RCC 7860 (cell line): ENCODE results near the gene ZBTB17.
A peak's percentile ranks its signal among the peaks of the same experiment; 100 is the strongest.

Source experiments
- DNase-seq: peaks from one replicate; pipeline ENCODE4 v3.0.0-alpha.2; 2015; ENCODE audit warnings: low spot score
- FAIRE-seq: peaks from 2 replicates; lab custom pipeline; 2012; peaks lifted over from hg19 to GRCh38; lab: Jason Lieb, UNC

Gene ZBTB17

GRCh38 chr1:15949453-15950245 lies 26.3 kb downstream of the ZBTB17 start:
- peak; percentile 95 for DNase-seq
- no peak for FAIRE-seq

DNA sequence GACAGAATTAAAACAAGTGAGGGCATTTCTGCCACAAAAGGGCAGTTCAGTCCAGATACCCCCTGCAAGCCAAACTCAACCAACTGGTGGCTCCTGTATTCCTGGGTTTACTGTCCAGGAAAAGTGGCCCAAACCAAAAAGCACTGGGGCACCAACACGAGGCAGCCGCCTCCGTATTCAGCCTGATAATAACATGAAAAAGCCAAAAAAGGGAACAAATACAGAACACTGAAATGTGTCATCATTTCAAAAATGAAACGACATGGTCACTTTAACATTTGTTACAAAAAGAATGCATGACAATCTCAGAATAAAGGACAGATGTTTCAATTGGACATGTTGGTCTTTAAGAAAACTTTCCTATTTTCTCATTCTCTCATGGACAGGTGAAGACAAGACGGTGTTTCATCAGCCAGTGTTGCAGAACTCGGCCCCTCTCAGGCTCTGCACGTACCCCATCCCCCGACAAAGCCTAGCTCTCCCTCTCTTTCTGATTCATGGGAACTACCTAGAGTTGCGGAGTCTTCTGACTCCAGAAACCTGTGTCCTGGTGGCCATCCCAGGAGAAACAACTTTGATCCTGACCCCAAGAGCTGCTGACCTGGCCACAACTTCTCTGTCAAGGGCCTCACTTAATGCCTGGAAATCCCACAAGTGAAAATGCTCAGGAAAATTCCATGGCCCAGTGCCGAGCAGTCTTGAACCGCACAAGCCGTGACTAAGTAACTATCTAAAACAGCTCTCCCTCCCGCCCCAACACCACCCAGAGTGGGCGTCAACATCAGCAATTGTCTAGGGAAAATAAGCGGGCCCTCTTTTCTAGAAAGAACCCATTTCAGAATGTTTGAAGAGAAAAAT lies 27.1 kb downstream of the ZBTB17 start:
- FAIRE-seq (peak; percentile 98), DNase-seq (peak; percentile 96)

DNA sequence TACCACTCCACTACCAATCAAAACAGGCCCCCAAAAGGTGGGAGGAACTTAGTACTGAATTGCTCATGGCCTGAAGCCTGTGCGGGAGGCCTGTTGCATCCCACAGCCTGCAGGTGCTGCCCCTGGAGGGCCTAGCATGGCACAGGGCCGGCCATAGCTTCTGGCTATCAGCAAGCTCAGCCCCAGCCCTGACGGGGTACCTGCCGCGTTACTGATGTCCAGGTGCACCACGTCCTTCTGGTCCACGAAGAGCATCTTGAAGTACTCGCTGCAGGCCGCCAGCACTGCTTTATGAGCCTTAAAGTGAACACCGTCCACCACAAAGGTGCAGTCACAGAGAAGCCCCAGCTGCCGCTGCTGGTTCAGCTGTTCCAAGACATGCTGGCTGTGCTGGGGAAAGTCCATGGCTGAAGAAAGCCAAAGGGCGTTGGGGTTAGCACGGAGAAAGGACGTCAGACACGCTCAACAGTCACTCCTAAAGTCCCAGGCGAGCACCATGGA lies 27.8 kb downstream of the ZBTB17 start:
- no peak for FAIRE-seq

GRCh38 chr1:15947382-15948090 lies 28.4 kb downstream of the ZBTB17 start:
- DNase-seq (no peak), FAIRE-seq (no peak)

More for the DNA sequence above, 27.8 kb downstream of the ZBTB17 start:
- DNase-seq, result no peak

DNA sequence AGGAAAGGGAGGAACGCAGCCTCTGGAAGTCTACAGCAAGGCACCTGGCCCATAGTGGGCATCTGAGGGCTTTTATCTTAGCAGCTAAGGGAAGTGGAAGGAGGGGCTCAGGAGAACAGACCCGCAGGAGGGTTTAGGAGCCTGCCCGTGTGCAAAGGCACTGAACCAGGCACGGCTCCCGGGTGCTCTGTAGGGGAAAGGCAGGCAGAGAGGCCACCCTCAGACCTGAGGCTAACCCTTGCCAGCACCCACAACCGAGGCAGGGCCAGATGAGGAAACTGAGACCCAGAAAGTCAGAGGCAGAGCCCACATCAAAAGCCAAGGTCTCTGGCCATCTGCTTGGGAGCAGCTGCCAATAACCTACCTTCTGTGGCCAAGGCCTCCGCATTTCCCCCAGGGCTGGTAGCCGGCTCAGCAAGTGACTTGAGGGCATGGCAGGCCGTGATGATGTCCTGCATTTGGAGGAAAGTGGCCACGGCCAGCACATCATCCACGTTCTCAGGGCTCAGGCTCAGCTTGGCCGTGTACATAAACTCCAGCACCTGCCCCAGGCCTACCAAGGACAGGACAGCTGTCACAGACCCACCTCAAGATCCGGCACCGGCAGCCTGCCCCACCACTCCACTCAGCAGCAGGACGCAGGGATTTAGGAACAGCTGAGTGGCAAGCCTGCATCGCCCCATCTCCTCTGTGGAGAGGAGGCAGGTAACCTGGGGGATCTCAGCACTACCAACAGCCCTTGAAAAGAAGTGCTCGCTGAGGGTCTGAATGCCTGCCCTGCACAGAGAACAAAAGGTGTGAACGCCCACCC lies 29.1 kb downstream of the ZBTB17 start:
- no peak for FAIRE-seq
- no peak for DNase-seq

DNA sequence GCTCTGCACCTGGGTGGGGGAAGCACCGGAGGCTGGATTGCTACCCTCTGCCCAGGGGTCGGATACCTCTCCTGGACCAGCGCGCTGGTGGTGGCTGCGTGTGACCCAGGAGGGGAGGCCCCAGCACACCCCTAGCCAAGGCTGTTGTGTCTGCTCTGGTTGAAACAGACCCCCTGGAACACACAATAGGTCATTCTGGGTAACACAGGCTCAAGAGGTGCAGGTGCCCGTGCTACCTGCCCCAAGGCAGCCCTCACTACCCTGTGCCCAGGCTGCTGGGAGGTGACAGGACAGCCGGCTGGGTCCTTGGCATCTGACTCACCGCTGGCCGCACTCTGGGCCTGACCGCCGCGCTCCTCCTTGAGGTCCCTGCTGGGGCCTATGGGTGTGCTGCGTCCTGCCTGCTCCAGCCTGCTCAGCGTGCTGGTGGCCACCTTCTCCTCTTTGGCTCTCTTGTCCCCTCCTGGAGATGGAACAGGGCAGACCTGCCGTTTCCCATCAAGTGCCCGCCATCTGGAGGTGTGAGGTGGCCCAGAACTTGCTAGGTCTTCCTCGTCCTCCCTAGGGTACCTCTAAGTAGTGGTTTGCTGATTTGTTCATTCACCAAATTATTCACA lies 30.0 kb downstream of the ZBTB17 start:
- FAIRE-seq (no peak), DNase-seq (no peak)

GRCh38 chr1:15945011-15945831 lies 30.7 kb downstream of the ZBTB17 start:
- FAIRE-seq (no peak), DNase-seq (no peak)

- DNase-seq, result no peak
- FAIRE-seq, result no peak
Measured at GRCh38 chr1:15944308-15945010, 31.4 kb downstream of the ZBTB17 start.

- FAIRE-seq, result no peak
Measured at GRCh38 chr1:15943992-15944307, 32.0 kb downstream of the ZBTB17 start.

DNA sequence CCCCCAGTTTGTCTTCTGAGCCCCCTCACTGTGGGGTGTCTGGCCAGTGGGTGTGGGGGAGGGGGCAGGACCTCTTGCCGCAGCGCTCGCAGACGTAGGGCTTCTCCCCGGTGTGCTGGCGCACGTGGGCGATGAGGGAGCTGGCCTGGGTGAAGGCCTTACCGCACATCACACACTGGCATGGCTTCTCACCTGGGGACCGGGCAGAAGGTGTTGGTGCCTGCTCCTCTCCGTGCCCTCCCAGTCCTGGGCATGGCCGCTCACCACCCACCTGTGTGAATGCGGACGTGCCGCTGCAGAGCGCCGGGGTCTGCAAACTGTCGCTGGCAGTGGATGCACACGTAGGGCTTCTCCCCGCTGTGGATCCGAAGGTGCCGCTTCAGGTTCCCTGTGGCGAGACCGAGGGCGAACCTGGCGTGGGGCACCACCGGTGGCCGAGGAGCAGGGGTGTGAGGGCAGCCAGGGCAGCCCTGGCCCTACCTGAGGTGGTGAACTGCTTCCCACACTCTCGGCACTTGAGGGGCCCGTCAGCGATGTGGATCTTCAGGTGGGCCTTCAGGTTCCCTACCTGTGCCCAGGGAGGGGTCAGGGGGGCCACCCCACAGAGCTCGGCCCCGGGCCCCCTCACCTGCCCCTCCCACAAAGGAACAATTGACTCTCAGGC lies 32.4 kb downstream of the ZBTB17 start:
- FAIRE-seq (no peak), DNase-seq (no peak)

More at GRCh38 chr1:15943992-15944307, 32.0 kb downstream of the ZBTB17 start:
- DNase-seq, result no peak

- FAIRE-seq (no peak), DNase-seq (no peak)
Measured at GRCh38 chr1:15942661-15943327, 33.1 kb downstream of the ZBTB17 start.

DNA sequence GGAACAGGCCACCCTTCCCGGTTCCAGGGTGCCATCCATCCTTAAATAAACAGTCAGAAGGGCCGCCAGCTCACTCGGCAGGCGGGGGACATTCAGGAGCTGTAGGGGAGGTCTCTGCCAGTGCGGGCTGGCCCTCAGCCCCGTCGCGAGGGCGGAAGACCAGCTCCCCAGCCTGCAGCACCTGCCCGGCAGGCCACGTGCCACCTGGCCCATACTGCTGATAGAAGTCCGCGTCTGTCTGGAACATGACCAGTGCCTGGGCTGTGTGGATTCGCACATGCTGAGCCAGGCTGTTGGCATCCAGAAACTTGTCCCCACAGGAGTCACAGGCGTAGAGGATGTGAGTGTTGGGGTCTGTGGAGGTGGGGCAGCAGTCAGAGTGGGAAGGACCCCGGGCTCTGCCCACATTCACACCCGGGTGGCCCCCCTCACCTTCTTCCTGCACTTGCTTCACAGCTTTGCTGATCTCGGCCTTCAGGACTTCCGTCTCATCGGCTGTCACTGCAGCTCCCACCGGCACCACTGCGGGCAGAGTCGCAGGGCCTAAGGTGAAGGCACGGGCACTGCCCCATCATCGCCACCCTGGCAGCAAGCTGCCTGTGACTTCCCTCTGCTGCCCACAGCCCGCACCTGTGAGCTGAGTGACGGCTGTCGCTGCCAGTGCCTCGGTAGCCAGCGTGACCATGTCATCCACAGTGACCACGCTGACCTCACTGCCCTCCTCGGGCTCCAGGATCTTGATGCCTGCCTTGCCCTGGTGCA lies 33.8 kb downstream of the ZBTB17 start:
- DNase-seq, result no peak
- FAIRE-seq, result no peak

DNA sequence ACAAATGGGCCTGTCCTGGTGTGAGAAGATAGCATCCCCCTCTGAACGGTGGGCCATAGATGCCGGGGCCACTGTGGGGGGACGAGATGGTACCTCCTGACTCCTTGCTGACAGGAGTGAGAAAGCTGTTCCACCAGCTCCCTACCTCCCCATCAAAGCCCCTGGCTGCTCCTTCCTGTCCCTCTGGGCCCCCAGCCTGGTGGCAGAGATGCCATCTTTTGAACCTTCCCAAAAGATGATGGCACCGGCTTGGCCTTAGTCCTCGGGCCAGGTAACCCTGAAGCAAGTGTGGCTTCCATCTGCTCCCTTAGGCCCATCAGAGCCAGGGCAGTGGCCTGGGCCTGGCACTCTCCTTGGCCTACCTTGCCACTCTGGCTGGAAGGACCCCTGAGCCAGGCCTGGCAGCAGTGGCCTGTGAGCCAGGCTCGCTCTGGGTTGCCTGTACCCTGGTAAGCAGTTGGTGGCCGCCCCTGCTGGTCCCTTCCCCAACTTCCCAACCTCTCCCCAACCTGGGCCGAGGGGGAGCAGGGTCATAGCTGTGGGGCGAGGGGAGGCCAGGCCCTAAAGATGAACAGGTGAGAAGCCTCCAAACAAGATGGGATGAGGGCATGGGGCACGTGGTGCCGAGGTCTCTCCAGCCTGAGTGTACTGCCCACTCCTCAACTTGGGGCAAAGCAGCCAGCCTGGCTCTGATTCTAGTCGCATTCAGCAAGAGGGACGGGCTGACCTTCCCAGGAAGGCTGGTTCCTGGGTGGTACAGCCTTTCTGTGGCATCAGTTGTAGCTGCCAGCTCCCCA lies 34.7 kb downstream of the ZBTB17 start:
- FAIRE-seq, result no peak

GRCh38 chr1:15940110-15941043 lies 35.5 kb downstream of the ZBTB17 start:
- DNase-seq (no peak), FAIRE-seq (no peak)

More for the DNA sequence above, 34.7 kb downstream of the ZBTB17 start:
- no peak for DNase-seq
